IMR-90 (cell line): Measurements from ENCODE around the gene ACAD11.

Experiments used
- CEBPB ChIP-seq: IDR thresholded peaks from 2 replicates; pipeline ENCODE4 v1.6.1; 2012; ENCODE audit warnings: low read depth, low read length, improper control_type of control experiment
- CHD1 ChIP-seq: IDR thresholded peaks from 2 replicates; pipeline ENCODE4 v1.6.1; 2012; ENCODE audit warnings: low read depth, low read length, improper control_type of control experiment
- MAZ ChIP-seq: IDR thresholded peaks from 2 replicates; pipeline ENCODE4 v1.6.1; 2012; ENCODE audit warnings: low read depth, mild to moderate bottlenecking, low read length, improper control_type of control experiment, moderate library complexity, borderline replicate concordance
- MXI1 ChIP-seq: IDR thresholded peaks from 2 replicates; pipeline ENCODE4 v1.6.1; 2012; ENCODE audit warnings: low read depth, mild to moderate bottlenecking, low read length, moderate library complexity, borderline replicate concordance
- RFX5 ChIP-seq: IDR thresholded peaks from 2 replicates; pipeline ENCODE4 v1.8.0; 2012; ENCODE audit warnings: low read depth, mild to moderate bottlenecking, low read length, moderate library complexity
- TF ChIP-seq, protein P1 (sequence below): conservative IDR thresholded peaks from 2 replicates; pipeline ENCODE4 v1.5.1; 2012; ENCODE audit warnings: mild to moderate bottlenecking, low read depth, low read length, improper control_type of control experiment

DNA sequence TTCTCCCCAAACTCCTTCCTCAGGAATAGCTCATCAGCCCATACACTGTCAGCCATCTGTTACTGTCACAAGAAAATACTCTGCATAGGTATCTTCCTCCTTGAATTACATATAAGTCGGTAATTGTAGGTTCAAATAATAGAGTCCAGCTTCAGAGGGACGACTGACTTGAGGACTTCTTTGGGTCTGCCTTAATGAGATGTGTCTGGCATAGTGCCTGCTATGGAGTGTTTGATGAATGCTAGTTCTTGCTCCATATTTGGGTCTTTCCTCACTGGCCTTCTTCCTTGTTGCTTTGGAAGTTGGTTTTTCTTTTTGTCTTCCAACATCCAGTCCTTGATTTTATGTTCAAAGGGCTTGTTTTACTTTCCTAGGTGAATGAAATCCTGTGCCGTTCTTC, 129.0 kb downstream of the ACAD11 start:
- TF ChIP-seq, protein P1, sequence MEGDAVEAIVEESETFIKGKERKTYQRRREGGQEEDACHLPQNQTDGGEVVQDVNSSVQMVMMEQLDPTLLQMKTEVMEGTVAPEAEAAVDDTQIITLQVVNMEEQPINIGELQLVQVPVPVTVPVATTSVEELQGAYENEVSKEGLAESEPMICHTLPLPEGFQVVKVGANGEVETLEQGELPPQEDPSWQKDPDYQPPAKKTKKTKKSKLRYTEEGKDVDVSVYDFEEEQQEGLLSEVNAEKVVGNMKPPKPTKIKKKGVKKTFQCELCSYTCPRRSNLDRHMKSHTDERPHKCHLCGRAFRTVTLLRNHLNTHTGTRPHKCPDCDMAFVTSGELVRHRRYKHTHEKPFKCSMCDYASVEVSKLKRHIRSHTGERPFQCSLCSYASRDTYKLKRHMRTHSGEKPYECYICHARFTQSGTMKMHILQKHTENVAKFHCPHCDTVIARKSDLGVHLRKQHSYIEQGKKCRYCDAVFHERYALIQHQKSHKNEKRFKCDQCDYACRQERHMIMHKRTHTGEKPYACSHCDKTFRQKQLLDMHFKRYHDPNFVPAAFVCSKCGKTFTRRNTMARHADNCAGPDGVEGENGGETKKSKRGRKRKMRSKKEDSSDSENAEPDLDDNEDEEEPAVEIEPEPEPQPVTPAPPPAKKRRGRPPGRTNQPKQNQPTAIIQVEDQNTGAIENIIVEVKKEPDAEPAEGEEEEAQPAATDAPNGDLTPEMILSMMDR, result no peak
- TF ChIP-seq CHD1, result no peak
- TF ChIP-seq RFX5, result no peak
- no peak for TF ChIP-seq MAZ
- TF ChIP-seq MXI1, result no peak
- TF ChIP-seq CEBPB, result no peak
